Nephron progenitor cell (in vitro differentiated cells): ENCODE results near the gene TESK2.

ENCODE experiments used
- DNase-seq: peaks from one replicate; pipeline ENCODE4 v3.0.0; 2021
- H3K27ac Mint-ChIP-seq: 2 replicates; pipeline ENCODE4 v1.8.0; 2021; ENCODE audit warnings: mild to moderate bottlenecking, moderate library complexity, mixed read lengths
- H3K27me3 Mint-ChIP-seq: 2 replicates; pipeline ENCODE4 v1.8.0; 2021; ENCODE audit warnings: mild to moderate bottlenecking, low read depth, mixed read lengths; ENCODE audit not compliant: poor library complexity
- H3K36me3 Mint-ChIP-seq: 2 replicates; pipeline ENCODE4 v1.8.0; 2021; ENCODE audit warnings: low read depth, mixed read lengths
- H3K4me1 Mint-ChIP-seq: 2 replicates; pipeline ENCODE4 v1.8.0; 2021; ENCODE audit warnings: mixed read lengths
- H3K4me3 Mint-ChIP-seq: 2 replicates; pipeline ENCODE4 v1.8.0; 2021; ENCODE audit warnings: mild to moderate bottlenecking, moderate library complexity, mixed read lengths
- H3K9me3 Mint-ChIP-seq: 2 replicates; pipeline ENCODE4 v1.8.0; 2021; ENCODE audit warnings: mild to moderate bottlenecking, moderate library complexity, mixed read lengths
- CTCF ChIP-seq: fragments of 200-600 bp; sonication (generic); IDR thresholded peaks from 2 replicates; pipeline ENCODE4 v1.5.0; 2021; ENCODE audit warnings: antibody characterized with exemption

Gene TESK2

GRCh38 chr1:45510036-45510971 is 19.3 kb upstream of the TESK2 start:
- TF ChIP-seq CTCF = no peak
- H3K9me3 Mint-ChIP-seq = no peaks in the 10 kb centered on the region
- H3K27ac Mint-ChIP-seq = peak overlapping the region; percentile 33
- H3K4me1 Mint-ChIP-seq = peaks cover 14% of the 10 kb centered on the region
- peaks cover 63% of the 10 kb centered on the region for H3K36me3 Mint-ChIP-seq
- no peaks in the 10 kb centered on the region for H3K27me3 Mint-ChIP-seq
- no peak for DNase-seq
- no peak overlapping the region for H3K4me3 Mint-ChIP-seq

GRCh38 chr1:45508295-45509151 is 17.6 kb upstream of the TESK2 start:
- Mint-ChIP-seq H3K27me3 (no peaks in the 10 kb centered on the region), H3K9me3 (no peaks in the 10 kb centered on the region), H3K4me3 (no peak overlapping the region), H3K4me1 (peaks cover 4% of the 10 kb centered on the region), H3K36me3 (peaks cover 46% of the 10 kb centered on the region), H3K27ac (peak overlapping the region; percentile 74)
- TF ChIP-seq CTCF = no peak
- DNase-seq = no peak

- Mint-ChIP-seq H3K36me3 (peaks cover 41% of the 10 kb centered on the region), H3K27me3 (no peaks in the 10 kb centered on the region), H3K27ac (peak overlapping the region; percentile 64), H3K4me3 (no peak overlapping the region), H3K9me3 (no peaks in the 10 kb centered on the region), H3K4me1 (no peaks in the 10 kb centered on the region)
- no peak for DNase-seq
- no peak for TF ChIP-seq CTCF
Measured at GRCh38 chr1:45507893-45508292, 16.9 kb upstream of the TESK2 start.

- Mint-ChIP-seq H3K4me1 (peaks cover under 1% of the 10 kb centered on the region), H3K27ac (no peak overlapping the region), H3K9me3 (no peaks in the 10 kb centered on the region), H3K27me3 (no peaks in the 10 kb centered on the region), H3K4me3 (no peak overlapping the region), H3K36me3 (peaks cover 37% of the 10 kb centered on the region)
- DNase-seq = no peak
- TF ChIP-seq CTCF = no peak
Measured at GRCh38 chr1:45507195-45507594, 16.2 kb upstream of the TESK2 start.

- DNase-seq = no peak
- Mint-ChIP-seq H3K27ac (no peak overlapping the region), H3K4me1 (peaks cover 34% of the 10 kb centered on the region), H3K27me3 (peaks cover 8% of the 10 kb centered on the region), H3K36me3 (peaks cover 11% of the 10 kb centered on the region), H3K9me3 (no peaks in the 10 kb centered on the region), H3K4me3 (no peak overlapping the region)
- TF ChIP-seq CTCF = no peak
Measured at GRCh38 chr1:45503462-45504360, 12.7 kb upstream of the TESK2 start.
